ENCODE data around the gene DUSP15.

GRCh38 chr20:31837896-31838397 is 32.4 kb downstream of the DUSP15 start:
- TF ChIP-seq POLR2A (IDR thresholded peaks at IDR 0.05) (no peak), CTCF (IDR thresholded peaks at IDR 0.05) (no peak)
